WTC11 (cell line): Measurements from ENCODE around the gene PEX10. TPM values are rescaled to one million over a fixed set of nuclear protein-coding genes. Genes with fewer than 3 reads are reported as not detected.

ENCODE experiments used
- ATAC-seq: fragments of 200-7000 bp; cut with Tn5 transposase; 2 replicates; pipeline ENCODE4 v1.10.0; 2021; ENCODE audit warnings: mild to moderate bottlenecking, moderate library complexity
- CTCF ChIA-PET: fragments of 300-600 bp; sonication (Branson Sonifier 250); formaldehyde crosslinking; loops from one replicate; lab custom pipeline; 2021; ENCODE audit warnings: antibody characterized with exemption; lab: Charles Lee
- POLR2A ChIA-PET: fragments of 350-600 bp; sonication (Branson Sonifier 250); formaldehyde crosslinking; loops from one replicate; lab custom pipeline; 2021; ENCODE audit warnings: antibody characterized with exemption; lab: Charles Lee
- DNase-seq: peaks from one replicate; pipeline ENCODE4 v3.0.0; 2021; ENCODE audit warnings: low spot score
- H3K27ac Mint-ChIP-seq: 2 replicates; pipeline ENCODE4 v1.8.0; 2021; ENCODE audit warnings: mixed read lengths
- H3K27me3 Mint-ChIP-seq: 2 replicates; pipeline ENCODE4 v1.8.0; 2021; ENCODE audit warnings: low read depth, mild to moderate bottlenecking, moderate library complexity, mixed read lengths
- H3K36me3 Mint-ChIP-seq: 2 replicates; pipeline ENCODE4 v1.8.0; 2021; ENCODE audit warnings: mixed read lengths
- H3K4me1 Mint-ChIP-seq: 2 replicates; pipeline ENCODE4 v1.8.0; 2022; ENCODE audit warnings: mixed read lengths
- H3K4me3 Mint-ChIP-seq: 2 replicates; pipeline ENCODE4 v1.8.0; 2021; ENCODE audit warnings: mild to moderate bottlenecking, moderate library complexity, mixed read lengths
- H3K9me3 Mint-ChIP-seq: 2 replicates; pipeline ENCODE4 v1.8.0; 2021; ENCODE audit warnings: mixed read lengths
- AFF4 ChIP-seq: sonication (generic); formaldehyde crosslinking; IDR thresholded peaks from 2 replicates; pipeline ENCODE4 v1.8.1; 2023; ENCODE audit warnings: mild to moderate bottlenecking, missing genetic modification reagents, borderline replicate concordance
- ARID4B ChIP-seq: sonication (generic); formaldehyde crosslinking; IDR thresholded peaks from 2 replicates; pipeline ENCODE4 v1.8.0; 2023; ENCODE audit warnings: missing genetic modification reagents, mild to moderate bottlenecking, borderline replicate concordance
- ATF6 ChIP-seq: sonication (generic); formaldehyde crosslinking; IDR thresholded peaks from 2 replicates; pipeline ENCODE4 v1.8.1; 2023; ENCODE audit warnings: mild to moderate bottlenecking, missing genetic modification reagents
- CREM ChIP-seq: sonication (generic); formaldehyde crosslinking; IDR thresholded peaks from 2 replicates; pipeline ENCODE4 v1.8.1; 2022; ENCODE audit warnings: mild to moderate bottlenecking, missing genetic modification reagents, moderate library complexity
- GTF2I ChIP-seq: fragments of 250-450 bp; sonication (Bioruptor Pico); conservative IDR thresholded peaks from 2 replicates; pipeline ENCODE4 v1.4.0; 2021; ENCODE audit warnings: mild to moderate bottlenecking
- HMGA2 ChIP-seq: fragments of 250-450 bp; sonication (Bioruptor Pico); IDR thresholded peaks from 2 replicates; pipeline ENCODE4 v1.4.0; 2021; ENCODE audit warnings: mild to moderate bottlenecking, moderate library complexity
- IRF2 ChIP-seq: sonication (generic); formaldehyde crosslinking; IDR thresholded peaks from 2 replicates; pipeline ENCODE4 v1.8.0; 2022; ENCODE audit warnings: low read depth, missing genetic modification reagents, borderline replicate concordance
- NFATC4 ChIP-seq: fragments of 250-450 bp; sonication (Bioruptor Pico); IDR thresholded peaks from 2 replicates; pipeline ENCODE4 v1.9.0; 2021; ENCODE audit warnings: mild to moderate bottlenecking
- NFE2L1 ChIP-seq: sonication (generic); formaldehyde crosslinking; IDR thresholded peaks from 2 replicates; pipeline ENCODE4 v1.8.1; 2023; ENCODE audit warnings: missing genetic modification reagents
- NFYB ChIP-seq: sonication (generic); formaldehyde crosslinking; conservative IDR thresholded peaks from 2 replicates; pipeline ENCODE4 v1.8.0; 2022; ENCODE audit warnings: low read depth, missing genetic modification reagents
- STAT6 ChIP-seq: sonication (generic); formaldehyde crosslinking; conservative IDR thresholded peaks from 2 replicates; pipeline ENCODE4 v1.8.1; 2023; ENCODE audit warnings: mild to moderate bottlenecking, low read depth, missing genetic modification reagents, moderate library complexity
- USF1 ChIP-seq: sonication (generic); formaldehyde crosslinking; IDR thresholded peaks from 2 replicates; pipeline ENCODE4 v1.8.0; 2022; ENCODE audit warnings: mild to moderate bottlenecking, missing genetic modification reagents
- ZNF317 ChIP-seq: sonication (generic); formaldehyde crosslinking; IDR thresholded peaks from 2 replicates; pipeline ENCODE4 v1.8.1; 2023; ENCODE audit warnings: low read depth, mild to moderate bottlenecking, moderate library complexity, missing genetic modification reagents, borderline replicate concordance
- ZNF512 ChIP-seq: sonication (generic); formaldehyde crosslinking; IDR thresholded peaks from 2 replicates; pipeline ENCODE4 v1.8.1; 2022; ENCODE audit warnings: missing genetic modification reagents, borderline replicate concordance
- ZNF532 ChIP-seq: fragments of 250-450 bp; sonication (Bioruptor Pico); IDR thresholded peaks from 2 replicates; pipeline ENCODE4 v1.9.0; 2021; ENCODE audit warnings: mild to moderate bottlenecking, borderline replicate concordance
- ZNF671 ChIP-seq: fragments of 250-450 bp; sonication (Bioruptor Pico); IDR thresholded peaks from 2 replicates; pipeline ENCODE4 v1.8.0; 2021; ENCODE audit warnings: mild to moderate bottlenecking
- total RNA-seq: library from RNA; stranded (reverse); gene quantifications from 3 replicates; pipeline ENCODE4 v1.2.3, GENCODE V29; 2021

The PEX10 gene
- total RNA-seq, 1 experiment from 2014 or later, result 29.3 TPM

- TF ChIP-seq ZNF532 (no peak), ZNF512 (CRISPR knock-in tag) (no peak), NFYB (CRISPR knock-in tag) (no peak), HMGA2 (CRISPR knock-in tag) (no peak), USF1 (CRISPR knock-in tag) (no peak), AFF4 (CRISPR knock-in tag) (no peak), ATF6 (CRISPR knock-in tag) (no peak), IRF2 (CRISPR knock-in tag) (no peak), CREM (CRISPR knock-in tag) (no peak), ZNF671 (CRISPR knock-in tag) (no peak), ARID4B (CRISPR knock-in tag) (no peak), GTF2I (CRISPR knock-in tag) (no peak), NFE2L1 (no peak), NFATC4 (no peak), STAT6 (CRISPR knock-in tag) (no peak), ZNF317 (CRISPR knock-in tag) (no peak)
- Mint-ChIP-seq H3K27me3 (no peaks in the 10 kb centered on the region), H3K4me3 (no peak overlapping the region), H3K9me3 (no peaks in the 10 kb centered on the region), H3K27ac (no peak overlapping the region), H3K36me3 (peaks cover 12% of the 10 kb centered on the region; the same call in 1 of the 2 replicates), H3K4me1 (peaks cover 10% of the 10 kb centered on the region)
- ATAC-seq, result no peak
- no peak for DNase-seq
- ChIA-PET CTCF (no interaction called here), POLR2A (interaction anchor here (0.9 kb wide), 1 partner anchor 18 kb away, joined by 3 read pairs; the partner anchor contains the start of genes MORN1 and RER1)
Measured at GRCh38 chr1:2409745-2410144, 2.6 kb downstream of the PEX10 start.
